Right atrium auricular region (tissue), 2 donors: ENCODE data around the gene PTPN11. TPM values are rescaled to one million over a fixed set of nuclear protein-coding genes. Genes with fewer than 3 reads are reported as not detected.
"Not testable (repeated sequence)": the region's sequence is repeated elsewhere in the genome, so short reads cannot be mapped to it uniquely, and the experiment has no call there.

Source experiments
- DNase-seq: peaks from one replicate; pipeline ENCODE4 v3.0.0-alpha.2; 2019; ENCODE audit warnings: low spot score
- H3K27ac ChIP-seq, 2 donors: fragments of 200-600 bp; sonication (generic); 1 replicate in 1 of 2; 2 replicates in 1 of 2; pipeline ENCODE4 v1.5.1; 2016 to 2019
- H3K27me3 ChIP-seq, 2 donors: fragments of 200-600 bp; sonication (generic); one replicate each; pipeline versions ENCODE4 v1.5.1 to v1.6.0; 2017 to 2019
- H3K36me3 ChIP-seq: fragments of 200-600 bp; sonication (generic); one replicate; pipeline ENCODE4 v1.5.1; 2016
- H3K4me1 ChIP-seq, 2 donors: fragments of 200-600 bp; sonication (generic); one replicate each; pipeline versions ENCODE4 v1.5.1 to v1.6.0; 2017 to 2019
- H3K4me3 ChIP-seq, 2 donors: fragments of 200-600 bp; sonication (generic); 1 replicate in 1 of 2; 2 replicates in 1 of 2; pipeline ENCODE4 v1.5.1; 2017 to 2019; ENCODE audit warnings: mild to moderate bottlenecking in 1 of 2, moderate library complexity in 1 of 2
- H3K9me3 ChIP-seq, 2 donors: fragments of 200-600 bp; sonication (generic); one replicate each; pipeline ENCODE4 v1.5.1; 2019
- total RNA-seq, 2 donors: library from RNA; depleted of rRNA; stranded (reverse); fragments of >200 nt; gene quantifications; one replicate each; pipeline ENCODE4 v1.1.0, GENCODE V29; 2016
- TF ChIP-seq, protein P1 (sequence below), 2 donors: fragments of 200-600 bp; sonication (generic); IDR thresholded peaks; one replicate each; pipeline ENCODE4 v1.5.1; 2019; ENCODE audit warnings: antibody characterized with exemption in 2 of 2

The PTPN11 gene
- total RNA-seq, 2 donors from 2014 or later: 70.8 to 97.9 TPM

DNA sequence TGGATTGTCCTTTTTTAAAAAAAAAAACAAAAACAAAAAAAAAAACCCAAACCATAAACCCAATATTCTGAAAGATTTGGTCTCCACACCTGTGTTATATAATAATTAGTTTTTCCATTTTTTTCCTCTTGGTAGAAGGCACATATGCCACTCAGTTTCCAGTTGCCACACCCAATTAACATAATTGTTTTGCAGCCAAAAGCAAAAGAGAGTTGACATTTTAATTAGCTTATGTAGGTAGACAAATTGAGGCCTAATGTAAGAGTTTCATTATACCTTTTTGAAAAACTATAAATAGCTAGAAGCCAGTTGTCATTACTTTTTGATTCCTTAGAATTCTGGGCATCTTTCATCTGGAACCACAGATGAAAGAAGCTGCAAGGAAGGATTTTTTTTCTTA, 21.0 kb downstream of the PTPN11 start:
- no peaks in the 10 kb centered on the region for H3K9me3 ChIP-seq
- peaks cover 0 to 9% of the 10 kb centered on the region in 2 donors for H3K4me1 ChIP-seq
- TF ChIP-seq, protein P1, sequence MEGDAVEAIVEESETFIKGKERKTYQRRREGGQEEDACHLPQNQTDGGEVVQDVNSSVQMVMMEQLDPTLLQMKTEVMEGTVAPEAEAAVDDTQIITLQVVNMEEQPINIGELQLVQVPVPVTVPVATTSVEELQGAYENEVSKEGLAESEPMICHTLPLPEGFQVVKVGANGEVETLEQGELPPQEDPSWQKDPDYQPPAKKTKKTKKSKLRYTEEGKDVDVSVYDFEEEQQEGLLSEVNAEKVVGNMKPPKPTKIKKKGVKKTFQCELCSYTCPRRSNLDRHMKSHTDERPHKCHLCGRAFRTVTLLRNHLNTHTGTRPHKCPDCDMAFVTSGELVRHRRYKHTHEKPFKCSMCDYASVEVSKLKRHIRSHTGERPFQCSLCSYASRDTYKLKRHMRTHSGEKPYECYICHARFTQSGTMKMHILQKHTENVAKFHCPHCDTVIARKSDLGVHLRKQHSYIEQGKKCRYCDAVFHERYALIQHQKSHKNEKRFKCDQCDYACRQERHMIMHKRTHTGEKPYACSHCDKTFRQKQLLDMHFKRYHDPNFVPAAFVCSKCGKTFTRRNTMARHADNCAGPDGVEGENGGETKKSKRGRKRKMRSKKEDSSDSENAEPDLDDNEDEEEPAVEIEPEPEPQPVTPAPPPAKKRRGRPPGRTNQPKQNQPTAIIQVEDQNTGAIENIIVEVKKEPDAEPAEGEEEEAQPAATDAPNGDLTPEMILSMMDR (IDR thresholded peaks at IDR 0.05): no peak
- no peak for DNase-seq
- no peaks in the 10 kb centered on the region for H3K27me3 ChIP-seq
- H3K4me3 ChIP-seq: no peak overlapping the region
- H3K27ac ChIP-seq: no peak overlapping the region
- H3K36me3 ChIP-seq: no peaks in the 10 kb centered on the region

DNA sequence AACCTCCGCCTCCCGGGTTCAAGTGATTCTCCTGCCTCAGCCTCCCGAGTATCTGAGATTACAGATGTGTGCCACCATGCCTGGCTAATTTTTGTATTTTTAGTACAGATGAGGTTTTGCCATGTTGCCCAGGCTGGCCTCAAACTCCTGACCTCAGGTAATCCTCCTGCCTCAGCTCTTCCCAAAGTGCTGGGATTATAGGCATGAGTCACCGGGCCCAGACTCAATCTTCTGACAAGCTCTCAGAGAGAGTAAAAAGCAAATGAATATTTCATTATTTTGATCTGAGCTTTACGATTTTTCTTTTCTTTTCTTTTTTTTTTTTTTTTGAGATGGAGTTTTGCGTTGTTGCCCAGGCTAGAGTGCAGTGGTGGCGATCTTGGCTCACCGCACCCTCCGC, 21.9 kb downstream of the PTPN11 start:
- H3K4me1 ChIP-seq, DNase-seq, H3K4me3 ChIP-seq, H3K9me3 ChIP-seq, H3K27ac ChIP-seq, H3K36me3 ChIP-seq, H3K27me3 ChIP-seq: not testable (repeated sequence)

DNA sequence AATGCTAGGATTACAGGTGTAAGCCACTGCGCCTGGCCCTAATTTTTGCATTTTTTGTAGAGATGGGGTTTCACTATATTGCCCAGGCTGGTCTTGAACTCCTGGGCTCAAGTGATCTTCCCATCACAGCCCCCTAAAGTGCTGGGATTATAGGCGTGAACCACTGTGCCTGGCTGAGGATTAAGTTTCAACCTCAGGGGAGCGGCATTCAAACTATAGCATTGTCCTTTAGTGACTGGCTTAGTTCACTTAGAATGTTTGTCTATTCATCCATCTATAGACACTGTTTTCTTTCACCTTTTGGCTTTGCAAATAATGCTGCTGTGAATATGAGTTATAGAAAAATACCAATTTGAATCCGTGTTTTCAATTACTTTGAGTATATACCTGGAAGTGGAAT, 25.2 kb downstream of the PTPN11 start:
- TF ChIP-seq, protein P1 (IDR thresholded peaks at IDR 0.05): no peak
- no peak overlapping the region for H3K4me3 ChIP-seq
- no peak for DNase-seq
- H3K27me3 ChIP-seq: no peaks in the 10 kb centered on the region
- no peak overlapping the region for H3K27ac ChIP-seq
- peaks cover 13% of the 10 kb centered on the region for H3K36me3 ChIP-seq
- H3K4me1 ChIP-seq: peaks cover 0 to 4% of the 10 kb centered on the region in 2 donors
- H3K9me3 ChIP-seq: no peaks in the 10 kb centered on the region

DNA sequence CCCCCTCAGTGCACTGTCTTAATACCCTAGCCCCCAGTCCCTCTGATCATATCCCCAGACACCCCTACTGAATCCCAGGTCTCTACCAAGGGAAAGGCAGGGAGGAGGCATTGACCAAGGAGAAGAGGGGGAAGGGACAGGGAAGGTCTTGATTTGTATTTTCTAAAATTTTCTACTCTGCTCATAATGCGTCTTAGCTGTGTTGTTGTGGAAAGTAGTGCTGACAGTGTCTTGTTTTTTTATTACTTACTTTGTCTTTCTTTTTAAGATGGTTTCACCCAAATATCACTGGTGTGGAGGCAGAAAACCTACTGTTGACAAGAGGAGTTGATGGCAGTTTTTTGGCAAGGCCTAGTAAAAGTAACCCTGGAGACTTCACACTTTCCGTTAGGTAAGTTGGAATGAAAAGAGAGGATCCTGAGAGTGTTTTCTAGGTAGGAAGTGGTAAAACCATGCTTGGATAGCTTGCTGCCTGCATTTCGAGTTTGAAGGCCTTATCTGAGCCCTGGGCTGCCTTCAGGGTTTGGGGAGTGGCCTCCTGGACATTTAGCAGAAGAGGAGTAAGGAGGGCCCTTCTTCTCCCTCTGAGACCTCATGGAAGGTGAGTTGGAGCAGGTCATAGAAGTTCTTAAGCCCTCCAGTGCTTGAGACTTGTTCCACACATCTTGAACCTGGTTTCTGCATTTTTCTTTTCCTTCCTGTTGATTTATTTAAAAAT, 27.4 kb downstream of the PTPN11 start:
- H3K27me3 ChIP-seq: no peaks in the 10 kb centered on the region
- peaks cover 32% of the 10 kb centered on the region for H3K36me3 ChIP-seq
- no peaks in the 10 kb centered on the region for H3K9me3 ChIP-seq
- H3K4me1 ChIP-seq: no peaks in the 10 kb centered on the region
- H3K4me3 ChIP-seq: no peak overlapping the region
- no peak for DNase-seq
- TF ChIP-seq, protein P1 (IDR thresholded peaks at IDR 0.05): no peak
- H3K27ac ChIP-seq: no peak overlapping the region

DNA sequence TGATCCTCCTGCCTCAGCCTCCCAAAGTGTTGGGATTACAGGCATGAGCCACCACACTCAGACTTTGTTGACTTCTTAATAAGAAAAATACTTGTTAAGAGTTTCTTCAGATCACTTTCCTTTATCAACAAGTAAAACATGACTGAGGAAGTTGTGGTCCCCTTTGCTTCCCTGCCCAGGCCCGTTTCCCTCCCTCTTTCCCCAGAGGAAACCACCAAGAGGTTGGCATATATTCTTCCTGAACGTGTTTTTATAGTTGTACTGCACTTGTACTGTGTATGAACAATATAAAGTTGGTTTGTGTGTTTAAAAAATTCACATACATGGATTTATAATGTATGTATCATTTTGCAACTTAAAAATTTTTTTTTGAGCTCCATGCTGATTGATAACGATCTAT, 28.4 kb downstream of the PTPN11 start:
- Histone ChIP-seq H3K4me1 (no peaks in the 10 kb centered on the region), H3K27ac (no peak overlapping the region), H3K4me3 (no peak overlapping the region), H3K27me3 (no peaks in the 10 kb centered on the region), H3K36me3 (peaks cover 37% of the 10 kb centered on the region), H3K9me3 (no peaks in the 10 kb centered on the region)
- DNase-seq: no peak
- TF ChIP-seq, protein P1 (IDR thresholded peaks at IDR 0.05): no peak

DNA sequence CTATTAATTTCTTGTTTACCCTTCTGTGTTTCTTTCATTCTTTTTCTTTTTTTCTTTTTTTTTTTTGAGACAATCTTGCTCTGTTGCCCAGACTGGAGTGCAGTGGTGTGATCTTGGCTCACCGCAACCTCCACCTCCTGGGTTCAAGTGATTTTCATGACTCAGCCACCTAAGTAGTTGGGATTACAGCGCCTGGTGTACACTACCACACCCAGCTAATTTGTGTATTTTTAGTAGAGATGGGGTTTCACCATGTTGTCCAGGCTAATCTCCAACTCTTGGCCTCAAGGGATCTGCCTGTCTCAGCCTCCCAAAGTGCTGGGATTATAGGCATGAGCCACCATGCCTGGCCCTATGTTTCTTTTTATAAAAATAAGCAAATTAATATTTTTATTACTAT, 29.4 kb downstream of the PTPN11 start:
- H3K36me3 ChIP-seq: peaks cover 43% of the 10 kb centered on the region
- H3K4me1 ChIP-seq, H3K4me3 ChIP-seq, DNase-seq, H3K27me3 ChIP-seq, H3K27ac ChIP-seq, H3K9me3 ChIP-seq: not testable (repeated sequence)

DNA sequence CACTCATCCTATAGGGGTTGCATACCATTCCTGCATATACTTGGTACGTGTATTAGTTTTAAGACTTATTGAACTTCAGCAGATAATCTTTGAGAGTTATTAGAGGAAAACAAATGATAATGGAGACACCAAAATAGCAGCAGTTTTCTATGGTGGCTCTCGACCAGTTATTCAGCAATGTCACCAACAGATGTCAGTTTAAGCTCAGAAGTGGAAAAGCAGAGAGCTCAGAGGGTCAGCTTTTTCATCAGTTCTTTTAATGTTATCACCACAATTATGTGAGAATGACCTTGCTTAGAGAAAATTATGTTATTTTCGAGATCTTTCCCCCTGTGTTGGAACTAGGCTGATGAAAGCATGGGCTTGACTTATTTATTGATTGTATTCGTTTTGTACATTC, 32.0 kb downstream of the PTPN11 start:
- Histone ChIP-seq H3K27me3 (no peaks in the 10 kb centered on the region), H3K4me3 (no peak overlapping the region), H3K4me1 (no peaks in the 10 kb centered on the region), H3K9me3 (no peaks in the 10 kb centered on the region), H3K27ac (no peak overlapping the region), H3K36me3 (peaks cover 68% of the 10 kb centered on the region)
- DNase-seq: no peak
- TF ChIP-seq, protein P1 (IDR thresholded peaks at IDR 0.05): no peak
